Measurements from ENCODE around the gene IL1F10.

The IL1F10 gene, protein sequence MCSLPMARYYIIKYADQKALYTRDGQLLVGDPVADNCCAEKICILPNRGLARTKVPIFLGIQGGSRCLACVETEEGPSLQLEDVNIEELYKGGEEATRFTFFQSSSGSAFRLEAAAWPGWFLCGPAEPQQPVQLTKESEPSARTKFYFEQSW

DNA sequence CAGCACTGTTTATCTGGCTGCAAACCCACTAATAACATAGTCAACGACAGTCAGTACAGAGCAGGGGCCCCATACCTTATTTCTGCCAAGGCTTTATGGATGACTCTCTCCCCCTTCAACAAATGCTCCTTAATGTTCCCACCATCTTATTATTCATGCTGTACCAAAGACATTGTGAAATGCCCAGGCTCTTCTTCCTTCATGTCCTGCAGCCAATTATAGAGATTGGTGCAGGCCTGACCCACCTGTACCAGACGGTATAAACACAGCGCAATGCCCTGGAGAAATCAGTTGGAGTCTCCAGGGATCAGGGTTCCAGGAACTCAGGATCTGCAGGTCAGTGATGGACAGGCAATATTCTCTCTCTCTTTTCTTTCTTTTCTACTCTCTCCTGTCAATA lies at the start of gene IL1F10:
Gene IL1F10 (plus strand): TSS at position 290 of the 400 bp plus-strand sequence. CDS start 4,769 bp downstream, outside the sequence.
- no peak for DNase-seq

DNA sequence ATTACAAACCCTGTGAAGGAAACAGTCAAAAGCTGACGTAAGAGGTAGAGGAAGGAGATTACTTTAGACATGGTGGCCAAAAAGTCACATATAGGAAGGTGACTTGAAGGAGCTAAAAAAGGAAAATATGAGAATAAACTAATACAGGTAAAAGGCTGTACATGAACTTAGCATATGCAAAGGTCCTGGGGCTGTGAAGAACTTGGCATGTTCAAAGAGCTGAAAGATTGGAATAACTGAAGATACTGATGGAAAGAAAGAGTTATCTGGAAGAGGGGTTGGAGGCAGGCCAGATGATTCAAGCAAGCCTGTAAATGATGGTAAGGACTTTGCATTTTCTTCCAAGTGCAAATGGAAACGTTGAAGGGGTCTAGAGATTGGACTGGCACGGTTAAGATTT lies 49.3 kb upstream of the IL1F10 start:
- no peak for DNase-seq

DNA sequence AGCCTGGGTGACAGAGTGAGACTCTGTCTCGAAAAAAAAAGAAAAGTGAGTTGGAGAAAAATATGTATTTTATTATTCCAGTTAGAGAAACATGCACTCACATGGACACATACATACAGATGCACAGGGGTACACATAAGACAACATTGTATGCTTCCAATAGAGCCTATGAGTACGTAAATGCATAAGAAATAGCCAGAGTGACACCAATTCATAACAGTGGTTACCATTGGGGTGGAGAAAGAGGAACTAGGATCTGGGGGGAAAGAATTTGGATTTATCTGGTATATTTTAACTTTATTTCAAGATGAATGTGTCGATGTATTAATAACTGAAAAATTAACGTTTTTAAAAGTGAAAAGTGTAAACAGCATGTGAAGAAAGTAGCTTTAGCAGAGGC lies 46.5 kb upstream of the IL1F10 start:
- DNase-seq = no peak

DNA sequence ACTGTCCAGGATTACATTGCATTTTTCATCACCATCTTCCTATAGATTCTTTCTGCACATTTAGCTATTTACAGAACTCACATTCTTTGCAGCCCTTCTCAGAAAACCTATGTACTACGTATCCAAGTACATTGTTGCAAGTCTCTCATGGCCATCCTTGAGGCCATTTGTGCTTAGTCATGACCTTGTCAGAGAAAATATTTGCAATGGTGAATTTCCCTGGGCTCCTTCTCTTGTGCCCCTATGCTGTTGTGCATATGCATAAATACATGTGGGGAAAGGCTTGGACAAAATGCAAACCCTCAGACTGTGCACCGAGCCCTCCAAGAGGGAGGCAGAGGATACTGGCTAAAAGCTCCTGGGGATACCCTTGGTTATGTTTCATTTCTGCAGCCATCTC lies 43.0 kb upstream of the IL1F10 start:
- DNase-seq = no peak

DNA sequence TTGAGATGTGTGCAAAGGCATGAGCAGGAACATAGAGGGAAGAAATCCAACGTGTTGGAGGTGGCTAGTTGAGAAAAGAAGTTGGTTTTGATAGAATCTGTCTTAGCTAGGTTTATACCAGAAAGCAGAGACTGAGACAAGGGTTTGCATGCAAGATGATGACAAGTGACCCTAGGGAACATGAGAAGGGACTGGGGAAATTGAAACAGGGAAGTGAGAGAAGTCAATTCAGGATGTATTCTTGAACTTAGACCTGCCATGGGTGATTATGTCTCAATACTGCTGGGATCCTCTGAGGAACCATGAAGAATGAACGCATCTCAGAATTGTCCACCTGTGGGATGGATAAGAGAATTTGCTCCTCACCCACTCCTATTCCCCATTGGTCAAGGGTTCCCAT lies 42.0 kb upstream of the IL1F10 start:
- DNase-seq = no peak

DNA sequence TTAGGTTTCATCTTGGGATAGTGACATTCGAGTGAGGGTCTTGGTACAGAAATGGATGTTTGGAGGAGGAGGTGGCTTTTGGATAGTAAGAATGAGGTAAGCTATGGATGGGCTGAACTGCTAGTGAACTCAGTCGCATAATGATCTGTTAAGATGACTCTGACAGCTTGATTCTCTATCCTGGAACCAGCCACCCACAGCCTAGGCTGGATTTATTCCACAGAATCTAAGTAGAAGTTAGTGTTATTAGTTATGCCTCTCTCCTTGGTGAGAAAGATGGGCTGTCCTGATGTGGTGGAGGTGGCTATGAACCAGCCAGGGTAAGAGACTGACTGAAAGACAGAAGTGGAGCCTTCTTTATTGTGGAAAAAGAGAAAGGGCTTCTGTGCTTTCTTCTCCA lies 40.1 kb upstream of the IL1F10 start:
- DNase-seq = no peak

DNA sequence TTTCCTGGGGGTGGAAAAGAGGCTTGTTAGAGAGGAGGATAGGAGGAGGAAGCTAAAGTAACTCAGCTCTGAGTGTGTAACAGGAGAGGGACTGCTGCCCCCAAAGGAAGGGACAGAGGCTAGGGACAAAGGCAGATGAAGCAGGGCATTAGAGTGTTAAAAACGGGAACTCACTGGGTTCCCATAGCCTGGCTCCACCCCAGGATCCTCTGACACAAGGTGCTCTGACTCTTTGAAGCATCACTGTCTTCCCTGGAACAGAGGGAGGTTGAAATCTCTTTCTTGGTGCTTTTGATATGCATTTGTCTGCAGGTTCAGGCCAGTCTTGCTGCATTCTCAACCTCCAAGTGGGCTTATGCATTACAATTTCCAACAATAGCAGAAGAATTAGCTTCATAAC lies 39.7 kb upstream of the IL1F10 start:
- DNase-seq = no peak

DNA sequence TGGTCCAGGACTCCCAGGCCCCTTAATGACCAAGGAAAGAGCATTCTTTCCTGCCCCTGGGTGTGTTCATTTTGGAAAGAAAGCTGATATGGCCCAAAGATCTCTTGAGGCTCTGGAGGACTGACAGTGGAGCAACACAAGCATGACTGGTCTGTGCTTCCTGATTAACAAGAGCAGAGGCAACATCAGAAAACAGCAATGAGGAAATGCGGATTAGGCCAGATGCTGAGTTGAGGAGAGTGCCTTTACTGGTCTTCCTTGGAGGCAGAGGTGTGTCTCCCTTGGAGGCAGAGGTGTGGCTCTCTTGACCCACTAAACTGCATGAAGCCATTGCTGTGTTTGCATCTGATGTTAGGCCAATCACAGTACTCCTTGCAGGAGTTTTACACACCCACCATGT lies 35.0 kb upstream of the IL1F10 start:
- no peak for DNase-seq

DNA sequence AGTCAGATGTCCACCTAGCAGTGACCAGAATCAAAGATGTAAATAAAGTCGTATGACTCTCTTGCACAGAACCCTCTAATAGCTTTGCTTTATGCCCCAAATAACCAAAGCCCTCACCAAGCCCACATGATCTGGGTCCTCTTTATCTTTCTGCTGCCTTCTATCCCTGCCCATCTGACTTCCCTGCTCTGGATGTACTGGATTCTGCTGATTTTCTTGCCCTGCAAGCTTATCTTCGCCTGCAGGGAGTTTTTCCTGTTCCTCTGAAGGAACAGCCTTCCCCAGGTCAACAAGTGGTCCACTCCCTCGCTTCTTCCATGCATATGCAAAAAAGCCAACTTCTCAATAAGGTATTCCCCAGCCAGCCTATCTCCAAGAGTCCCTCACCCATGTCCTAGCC lies 33.8 kb upstream of the IL1F10 start:
- DNase-seq = no peak

DNA sequence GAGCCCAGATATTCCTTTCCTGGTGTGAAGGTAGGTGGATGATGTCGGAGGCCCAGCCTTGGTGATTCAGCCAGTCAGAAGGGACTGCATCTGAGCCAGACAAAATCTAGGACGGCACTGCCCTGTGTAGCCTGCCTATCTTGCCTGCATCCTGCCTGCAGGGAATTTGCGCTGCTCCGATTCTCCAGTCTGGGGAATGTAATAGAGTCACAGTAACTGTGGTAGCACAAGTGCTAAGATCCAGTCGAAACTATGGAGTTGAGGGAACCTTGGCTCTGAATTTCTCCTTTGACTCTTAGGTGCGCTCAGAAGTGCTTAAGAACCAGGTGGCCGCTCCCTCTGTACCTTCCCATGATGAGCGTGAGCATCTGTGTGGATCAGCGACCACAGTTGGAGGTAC lies 31.0 kb upstream of the IL1F10 start:
- DNase-seq = no peak

DNA sequence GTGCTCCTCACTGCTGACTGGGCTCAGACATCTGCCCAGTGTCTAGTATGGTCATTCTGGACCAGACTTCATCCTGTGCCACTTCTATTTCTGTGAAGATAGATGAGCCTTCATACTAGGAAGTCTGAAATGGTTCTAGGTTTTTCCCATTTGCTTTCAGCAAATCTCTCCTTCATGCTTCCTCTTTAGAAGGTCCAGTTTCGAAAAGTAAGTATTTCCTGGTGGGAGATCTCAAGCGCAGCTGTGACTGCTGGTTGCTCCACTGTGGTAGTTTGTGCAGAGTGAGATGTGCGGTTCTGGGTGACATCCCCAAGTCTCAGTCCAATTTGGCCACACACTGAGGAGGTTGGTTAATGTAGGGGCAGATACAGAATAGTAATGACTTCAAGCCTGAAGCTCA lies 29.5 kb upstream of the IL1F10 start:
- no peak for DNase-seq

DNA sequence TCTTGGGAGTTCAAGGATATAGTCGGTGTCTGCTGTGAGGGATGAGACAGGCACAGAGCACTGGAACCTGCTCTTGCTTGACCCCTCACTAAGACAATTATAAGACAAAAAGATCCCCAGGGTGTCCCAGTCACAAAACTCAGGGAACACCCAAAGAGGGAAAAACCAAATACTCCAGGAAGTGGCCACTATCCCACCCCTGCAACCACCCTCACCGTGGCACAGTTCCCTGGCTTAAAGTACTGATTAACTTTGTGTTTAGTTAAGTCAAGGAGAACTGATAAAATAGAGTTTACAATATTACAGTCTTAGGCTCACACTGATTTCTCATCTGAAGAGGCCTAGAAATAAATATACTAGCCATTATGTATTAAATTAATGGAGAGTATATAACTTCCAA lies 28.6 kb upstream of the IL1F10 start:
- DNase-seq = no peak

DNA sequence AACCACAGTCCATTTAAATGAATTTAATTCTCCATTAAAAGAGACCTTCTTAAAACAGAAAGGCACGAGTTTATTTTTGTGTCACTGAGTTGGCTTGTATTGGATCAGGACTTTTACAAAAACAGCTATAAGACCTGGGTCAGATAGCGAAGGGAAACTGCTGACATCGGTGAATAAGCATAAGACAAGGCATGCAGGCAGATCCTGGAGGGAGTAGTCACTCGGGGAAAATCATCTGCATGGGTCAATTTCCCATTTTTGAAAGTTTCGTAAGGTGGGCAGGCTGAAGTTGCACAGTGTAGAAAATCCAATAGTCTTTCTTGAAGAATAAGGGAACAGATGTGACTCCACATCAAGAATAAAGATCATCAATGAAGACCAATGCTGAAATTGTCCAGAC lies 28.1 kb upstream of the IL1F10 start:
- no peak for DNase-seq

DNA sequence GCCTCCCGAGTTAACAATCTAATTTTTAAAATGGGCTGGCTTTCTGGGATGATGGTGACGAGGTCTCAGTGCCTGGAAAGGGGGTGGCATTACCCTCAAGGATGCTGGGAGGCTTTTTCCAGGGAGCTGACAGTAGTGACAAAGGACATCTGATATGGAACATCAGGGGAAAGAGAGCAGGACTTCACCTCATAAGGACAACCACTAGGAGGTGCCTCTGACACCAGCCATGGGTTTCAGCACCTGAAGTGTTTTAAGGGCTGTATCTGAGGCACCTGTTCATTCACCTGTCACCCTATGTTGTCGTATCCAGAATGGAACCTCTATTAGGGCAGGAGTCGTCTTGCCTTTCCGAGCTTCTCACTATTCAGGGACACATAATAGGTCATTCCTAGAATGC lies 25.9 kb upstream of the IL1F10 start:
- DNase-seq = no peak

DNA sequence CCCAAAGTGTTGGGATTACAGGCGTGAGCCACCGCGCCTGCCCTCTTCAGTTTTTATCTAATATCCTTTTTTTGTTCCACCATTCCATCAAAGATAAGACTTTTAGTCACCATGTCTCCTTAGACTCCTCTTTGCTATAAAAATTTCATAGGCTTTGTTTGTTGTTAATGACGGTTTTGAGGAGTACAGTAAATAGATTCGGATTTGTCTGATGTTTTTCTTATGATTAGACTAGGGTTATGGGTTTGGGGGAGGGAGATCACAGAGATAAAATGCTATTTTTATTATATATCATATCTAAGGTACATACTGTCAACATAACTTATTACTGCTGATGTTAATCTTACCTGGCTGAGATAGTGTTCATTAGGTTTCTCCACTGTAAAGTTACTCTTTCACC lies 21.3 kb upstream of the IL1F10 start:
- no peak for DNase-seq

DNA sequence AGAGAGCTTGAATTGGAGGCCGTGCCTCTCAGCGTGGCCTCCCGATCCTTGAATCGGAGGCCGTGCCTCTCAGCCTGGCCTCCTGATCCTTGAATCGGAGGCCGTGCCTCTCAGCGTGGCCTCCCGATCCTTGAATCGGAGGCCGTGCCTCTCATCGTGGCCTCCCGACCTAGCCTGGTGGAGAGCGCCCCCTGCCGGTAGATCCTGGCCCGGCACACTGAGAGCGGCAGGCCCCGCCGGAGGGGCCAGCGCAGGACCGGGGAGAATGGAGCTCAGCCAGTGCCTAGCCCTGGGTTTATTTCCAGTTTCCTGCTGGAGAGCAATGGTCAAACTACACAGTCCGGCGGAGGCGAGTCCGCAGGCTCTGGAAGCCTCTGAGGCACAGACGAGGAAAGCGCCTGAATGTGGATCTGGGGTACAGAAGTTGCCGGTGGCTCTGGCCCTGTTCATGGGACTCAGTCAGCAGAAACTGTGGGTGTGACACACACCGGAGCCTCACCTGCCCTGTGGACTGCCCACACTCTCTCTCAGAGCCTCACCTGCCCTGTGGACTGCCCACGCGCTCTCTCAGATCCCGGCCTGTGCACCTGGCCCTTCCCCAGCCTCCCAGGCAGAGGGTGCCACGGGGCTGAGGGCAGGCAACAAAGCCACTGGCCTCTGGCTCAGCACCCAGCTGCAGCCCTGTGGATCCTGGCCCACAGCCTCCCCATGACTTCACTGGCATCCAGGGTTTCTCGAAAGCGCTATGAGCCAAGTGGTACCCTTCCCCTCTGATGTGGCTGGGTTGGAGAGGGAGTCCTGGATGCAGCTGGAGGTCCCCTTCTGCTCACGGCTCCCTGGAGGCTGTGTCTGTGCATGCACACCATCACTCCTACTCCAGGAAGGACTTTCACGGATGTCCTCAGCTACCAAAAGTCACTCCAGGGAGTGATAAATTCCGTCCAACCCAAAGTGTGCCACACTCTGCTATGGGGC lies 16.6 kb upstream of the IL1F10 start:
- DNase-seq = no peak

DNA sequence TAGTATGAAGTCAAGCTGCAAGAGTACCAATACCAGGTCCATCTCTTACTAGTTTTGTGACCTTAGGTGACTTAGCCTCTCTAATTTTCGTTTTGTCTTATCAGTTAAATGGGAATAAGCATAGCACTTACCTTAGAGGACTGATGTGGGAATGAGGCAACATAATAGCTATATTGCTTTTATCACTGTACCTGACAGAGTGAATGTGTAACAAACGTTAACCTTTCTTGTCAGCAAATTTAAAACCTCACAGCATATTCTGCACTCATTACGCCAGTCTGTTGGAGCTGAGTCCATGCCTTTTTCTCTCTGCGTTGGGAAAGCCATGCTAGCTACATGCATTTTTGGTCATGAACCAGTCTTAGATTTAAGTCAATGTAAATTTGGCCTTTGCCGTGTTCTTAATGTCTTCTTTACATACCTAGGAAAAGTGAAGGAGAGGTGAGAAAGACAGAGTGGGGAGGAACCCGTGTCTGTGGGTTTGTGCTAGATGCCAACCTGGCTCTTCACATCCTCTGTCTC lies 15.3 kb upstream of the IL1F10 start, which contains the start of gene IL36B:
Gene IL36B (minus strand): TSS at position 472 of the 522 bp plus-strand sequence.
- DNase-seq = no peak

DNA sequence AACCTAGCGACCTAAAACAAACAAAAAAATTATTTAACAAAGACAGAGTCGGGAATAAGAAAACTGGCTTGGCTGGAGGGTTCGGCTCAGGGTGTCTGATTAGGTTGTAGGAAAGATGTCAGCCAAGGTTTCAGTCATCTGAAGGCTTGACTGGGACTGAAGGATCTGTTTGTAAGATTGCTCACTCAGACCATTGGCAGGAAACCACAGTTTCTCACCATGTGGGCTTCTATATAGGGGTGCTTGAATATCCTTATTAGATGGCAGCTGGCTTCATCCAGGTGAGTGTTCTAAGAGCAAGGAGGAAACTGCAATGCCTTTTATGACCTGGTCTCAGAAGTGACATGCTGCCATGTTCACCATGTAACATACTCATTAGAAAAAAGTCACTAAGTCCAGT lies 14.1 kb upstream of the IL1F10 start:
- DNase-seq = peak; percentile 12

DNA sequence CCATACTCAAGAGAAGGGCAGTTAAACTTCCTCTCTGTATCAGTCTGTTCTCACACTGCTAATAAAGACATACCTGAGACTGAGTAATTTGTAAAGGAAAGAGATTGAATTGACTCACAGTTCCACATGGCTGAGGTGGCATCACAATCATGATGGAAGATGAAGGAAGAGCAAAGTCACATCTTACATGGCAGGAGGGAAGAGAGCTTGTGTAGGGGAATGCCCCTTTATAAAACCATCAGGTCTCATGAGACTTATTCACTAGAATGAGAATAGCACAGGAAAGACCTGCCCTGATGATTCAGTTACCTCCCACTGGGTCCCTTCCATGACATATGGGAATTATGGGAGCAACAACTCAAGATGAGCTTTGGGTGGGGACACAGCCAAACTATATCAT lies 13.7 kb upstream of the IL1F10 start:
- DNase-seq = no peak

DNA sequence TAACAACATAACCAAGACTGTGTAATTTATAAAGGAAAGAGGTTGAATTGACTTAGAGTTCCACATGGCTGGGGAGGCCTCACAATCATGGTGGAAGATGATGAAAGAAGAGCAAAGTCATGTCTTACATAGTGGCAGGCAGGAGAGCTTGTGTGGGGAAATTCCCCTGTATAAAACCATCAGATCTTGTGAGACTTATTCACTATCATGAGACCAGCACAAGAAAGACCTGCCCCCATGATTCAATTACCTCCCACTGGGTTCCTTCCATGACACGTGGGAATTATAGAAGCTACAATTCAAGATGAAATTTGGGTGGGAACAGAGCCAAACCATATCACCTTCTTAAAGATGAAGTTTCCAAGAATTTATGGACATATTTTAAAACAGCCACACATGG lies 11.2 kb upstream of the IL1F10 start:
- no peak for DNase-seq

DNA sequence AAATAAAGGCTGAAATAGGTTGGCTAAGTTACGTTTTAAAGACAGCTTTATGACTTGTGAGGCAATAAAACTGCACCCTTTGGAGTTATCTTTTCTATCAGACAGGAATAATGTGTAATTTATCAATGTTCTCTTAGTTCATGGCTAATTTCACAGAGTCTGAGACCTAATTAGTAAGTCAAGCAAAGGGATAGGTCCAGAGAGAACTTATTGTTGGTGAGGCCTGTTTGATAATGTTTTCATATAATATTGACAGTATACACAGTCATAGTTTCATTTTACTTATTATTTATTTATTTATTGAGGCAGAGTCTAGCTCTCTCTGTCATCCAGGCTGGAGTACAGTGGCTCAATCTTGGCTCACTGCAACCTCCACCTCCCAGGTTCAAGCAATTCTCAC lies 10.7 kb upstream of the IL1F10 start:
- DNase-seq = no peak

DNA sequence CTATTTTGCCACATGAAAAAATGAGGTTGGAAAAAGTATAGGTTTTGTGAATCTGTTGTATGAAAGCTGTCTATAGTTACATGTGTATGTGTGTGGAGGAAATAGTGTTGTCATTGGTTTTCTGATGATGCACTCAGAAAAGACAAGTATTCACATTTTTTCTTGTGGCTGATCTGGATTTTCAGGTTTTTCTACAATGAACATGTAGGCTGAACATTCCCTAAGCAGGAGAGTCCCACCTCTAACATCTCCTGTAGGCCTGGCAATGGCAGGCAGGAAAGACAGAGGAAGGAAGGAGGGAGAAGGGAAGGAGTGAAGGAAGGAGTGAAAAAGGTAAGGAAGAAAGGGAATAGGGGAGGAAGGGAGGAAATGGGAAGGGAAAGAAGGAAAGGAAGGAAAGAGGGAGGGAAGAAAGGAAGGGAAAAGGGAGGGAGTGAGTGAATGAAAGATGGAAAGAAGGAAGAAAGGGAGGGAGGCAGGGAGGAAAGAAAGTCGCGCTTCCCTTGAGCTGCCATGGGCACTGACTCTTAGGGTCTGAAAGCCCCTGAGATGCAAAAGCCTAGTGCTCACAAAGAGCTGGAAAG lies 9.3 kb upstream of the IL1F10 start:
- no peak for DNase-seq

DNA sequence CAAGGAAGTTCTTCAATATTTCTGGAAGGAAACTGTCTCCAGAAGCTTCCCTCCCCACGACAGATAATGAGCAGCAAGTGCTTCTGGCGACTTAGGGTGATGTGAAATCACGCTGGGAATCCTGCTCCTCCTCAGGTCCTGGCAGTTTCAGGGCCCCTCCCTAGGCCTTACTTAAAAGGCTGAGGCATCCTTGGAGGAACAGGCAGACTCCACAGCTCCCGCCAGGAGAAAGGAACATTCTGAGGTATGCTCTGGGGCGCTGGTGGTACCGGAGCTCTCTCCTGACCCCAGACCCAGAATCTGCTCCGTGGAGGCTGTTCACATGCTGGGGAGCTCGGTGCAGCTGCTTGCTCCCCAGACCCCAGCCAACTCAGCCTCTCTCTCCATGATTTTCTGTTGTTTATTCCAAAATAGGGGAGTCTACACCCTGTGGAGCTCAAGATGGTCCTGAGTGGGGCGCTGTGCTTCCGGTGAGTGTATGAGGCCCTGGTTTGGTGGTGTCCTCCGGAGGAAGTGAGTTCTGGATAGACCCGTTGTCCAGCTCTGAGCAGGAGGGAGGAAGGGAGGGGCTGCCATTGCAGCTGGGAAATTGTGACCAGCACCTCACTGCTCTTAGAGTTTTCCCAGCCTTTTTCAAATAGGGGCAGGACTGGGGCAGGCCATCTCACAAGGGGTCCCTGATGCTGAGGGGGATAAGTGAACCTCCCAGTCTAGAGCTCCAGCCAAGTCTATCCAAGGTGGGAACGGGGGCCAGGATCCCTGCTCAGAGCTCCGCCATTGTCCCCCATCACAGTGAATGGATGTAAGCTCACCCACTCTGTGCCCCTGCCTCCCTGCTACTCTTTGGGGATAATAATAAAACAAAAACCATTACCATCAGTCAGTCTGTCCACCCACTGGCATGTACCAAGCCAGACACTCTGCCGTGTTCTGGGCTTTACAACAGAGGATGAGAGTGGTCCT lies 8.5 kb upstream of the IL1F10 start, which contains the start of gene IL36RN:
Gene IL36RN (plus strand): TSS at position 201 of the 963 bp plus-strand sequence. CDS start 241 bp downstream, at position 442.
- DNase-seq = no peak
